Endometrial microvascular endothelial cells (primary cell): ENCODE data around the gene CTNND2. TPM values are rescaled to one million over a fixed set of nuclear protein-coding genes. Genes with fewer than 3 reads are reported as not detected.

ENCODE experiments used
- in situ Hi-C: cut with HindIII; loops from 2 replicates; pipeline ENCODE4 v1.10.0; 2017; ENCODE audit warnings: low sequenced_read_pairs, low pct_unique_long_range_greater_than_20kb; ENCODE audit errors: inconsistent ontology term
- total RNA-seq: library from RNA; depleted of rRNA; stranded (reverse); fragments of >200 nt; gene quantifications from one replicate; pipeline ENCODE4 v1.2.3, GENCODE V29; 2015; ENCODE audit errors: inconsistent ontology term

The CTNND2 gene
- total RNA-seq, 1 donor from 2014 or later = not detected

DNA sequence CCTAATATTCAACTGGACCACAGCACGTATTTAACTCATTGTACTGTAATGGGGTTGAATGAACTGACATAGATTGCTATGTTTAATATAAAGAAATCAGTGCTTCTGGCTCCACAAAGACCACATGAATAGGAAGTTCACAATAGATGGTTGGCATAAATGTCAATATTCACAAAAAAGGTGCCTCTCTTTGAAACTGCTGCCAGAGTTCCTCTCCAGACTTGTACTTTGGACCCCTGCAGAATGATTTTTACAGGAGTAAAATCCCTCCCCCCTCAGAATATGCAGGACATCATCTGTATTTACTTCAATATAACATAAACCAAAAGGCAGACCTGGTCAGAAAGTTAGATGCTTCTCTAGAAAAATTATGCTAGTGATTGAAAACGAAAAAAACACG is 634.7 kb downstream of the CTNND2 start:
- in situ Hi-C loops = no loop called here

DNA sequence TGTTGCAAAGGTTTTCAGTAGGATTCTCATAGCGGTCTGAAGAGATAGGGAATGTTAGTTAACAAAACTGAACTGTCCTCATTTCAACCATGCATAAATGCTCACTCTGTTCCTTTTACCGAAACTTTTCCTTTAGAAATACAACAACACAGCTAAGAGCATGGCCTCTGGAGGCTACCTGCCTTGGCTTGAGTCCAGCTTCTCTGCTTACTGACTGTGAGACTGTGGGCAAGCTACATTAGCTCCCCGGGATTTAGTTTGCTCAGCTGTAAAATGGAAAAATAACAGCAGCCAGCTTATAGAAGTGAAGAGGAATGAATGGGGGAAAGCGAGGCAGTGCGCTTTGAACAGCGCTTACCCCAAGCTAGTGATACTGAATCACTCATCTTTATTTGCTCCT is 635.4 kb downstream of the CTNND2 start:
- in situ Hi-C loops = no loop called here

DNA sequence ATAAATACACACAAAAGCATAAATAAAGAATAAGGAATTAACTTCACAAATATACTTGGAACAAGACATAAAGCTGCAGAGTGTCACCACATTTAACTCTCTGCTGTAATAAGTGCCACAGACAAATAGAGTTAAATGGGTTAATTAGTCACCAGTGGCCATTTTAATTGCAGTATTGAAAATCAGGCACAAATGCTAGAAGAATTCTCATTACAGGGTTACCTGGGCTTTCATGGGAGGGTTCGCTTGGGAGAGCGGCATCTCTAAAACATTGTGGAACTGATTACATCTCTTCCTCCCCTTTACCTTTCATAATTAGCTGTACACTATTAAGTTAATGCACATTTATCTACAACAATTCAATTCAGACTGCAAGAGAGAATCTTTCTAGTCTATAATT is 637.9 kb downstream of the CTNND2 start:
- in situ Hi-C loops = no loop called here

DNA sequence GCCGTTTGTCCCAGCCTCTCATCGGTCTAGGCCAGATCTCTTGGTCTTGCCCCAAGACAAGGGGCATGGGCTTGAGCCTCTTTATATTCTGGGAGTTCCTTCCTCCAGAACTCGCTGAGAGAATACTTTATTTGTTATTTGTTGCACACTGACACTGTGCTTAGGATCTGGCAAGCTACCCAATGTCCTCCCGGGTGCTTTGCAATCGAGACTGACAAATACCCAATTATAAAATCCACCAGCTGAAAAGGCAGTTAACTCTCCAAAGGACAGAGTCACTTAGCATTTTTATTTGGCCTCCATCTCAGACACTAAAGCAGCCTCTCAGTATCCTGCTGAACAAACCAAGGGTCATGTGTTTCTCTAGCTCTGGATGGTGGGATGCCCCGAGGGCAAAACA is 643.0 kb downstream of the CTNND2 start:
- in situ Hi-C loops = no loop called here

DNA sequence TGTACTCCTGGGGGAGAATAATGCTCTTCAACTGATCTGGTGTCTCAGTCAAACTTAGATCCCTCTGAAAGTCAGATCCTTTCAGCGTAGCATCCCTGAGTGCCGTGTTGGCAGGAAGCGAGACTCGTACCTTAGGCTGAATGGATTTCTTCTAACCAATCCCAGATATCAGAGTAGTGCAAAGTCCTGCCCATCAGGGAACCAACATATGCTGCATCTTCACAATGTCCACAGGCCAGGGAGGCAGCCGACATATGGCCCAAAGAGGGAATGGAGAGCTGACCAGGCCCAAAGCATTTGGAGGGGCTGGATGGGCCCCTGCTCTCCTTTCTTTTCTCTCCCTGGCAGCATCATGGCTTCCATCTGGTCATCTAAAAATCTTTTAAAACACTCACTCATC is 646.2 kb downstream of the CTNND2 start:
- in situ Hi-C loops = no loop called here

DNA sequence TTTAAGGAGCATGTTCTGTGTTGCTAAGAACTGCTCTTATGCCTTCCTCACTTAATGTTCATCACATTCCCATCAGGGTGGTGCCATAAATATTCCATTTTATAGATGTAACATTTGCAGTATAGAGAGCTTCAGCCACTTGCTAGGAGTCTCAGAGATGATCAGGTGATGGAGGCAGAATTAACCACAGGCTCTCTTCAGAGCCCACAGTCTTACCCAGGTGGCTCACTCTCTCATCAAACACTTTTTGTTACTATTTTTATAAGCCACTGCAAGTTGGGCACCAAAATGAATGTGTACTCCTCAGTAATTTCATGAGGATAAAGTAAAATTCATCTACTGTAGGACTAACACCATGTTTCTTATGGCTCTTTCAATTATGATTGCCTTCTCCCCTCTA is 651.7 kb downstream of the CTNND2 start:
- in situ Hi-C loops = no loop called here

DNA sequence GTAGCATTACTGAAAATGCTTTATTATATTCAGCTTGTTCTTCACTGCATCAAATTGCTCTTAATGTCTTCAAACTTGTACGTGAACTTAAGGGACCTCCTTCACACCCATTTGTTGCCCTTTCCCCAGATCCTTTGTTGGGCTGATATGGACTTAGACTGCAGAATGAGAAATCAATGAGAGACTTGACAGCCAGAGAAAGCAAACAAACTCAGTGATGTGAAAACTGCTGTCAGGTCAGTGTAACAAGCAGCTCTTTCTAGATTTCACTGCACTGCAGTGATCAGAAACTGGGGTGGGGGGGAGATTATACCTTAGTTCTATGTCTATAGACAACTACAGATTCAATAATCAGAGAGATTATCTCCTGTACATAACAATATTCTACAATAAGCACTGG is 652.2 kb downstream of the CTNND2 start:
- in situ Hi-C loops = no loop called here

DNA sequence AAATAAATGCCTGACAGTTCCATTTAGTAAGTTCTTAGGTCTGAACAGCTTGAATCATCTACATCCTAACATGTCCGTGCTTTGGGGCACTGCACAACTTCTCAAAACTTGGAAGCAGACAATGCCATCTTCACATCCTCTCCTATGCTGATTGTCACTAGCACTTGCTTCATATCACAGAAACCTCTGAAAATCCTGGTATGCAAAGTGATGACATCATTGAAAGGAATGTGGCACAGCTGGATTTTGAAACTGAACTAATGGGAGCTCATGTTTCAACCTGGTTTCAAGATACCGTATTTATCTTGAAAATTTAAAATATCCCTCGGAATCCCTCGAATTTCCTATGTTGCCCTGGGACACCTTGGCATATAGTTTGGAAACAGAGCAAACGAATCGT is 653.0 kb downstream of the CTNND2 start:
- in situ Hi-C loops = no loop called here

DNA sequence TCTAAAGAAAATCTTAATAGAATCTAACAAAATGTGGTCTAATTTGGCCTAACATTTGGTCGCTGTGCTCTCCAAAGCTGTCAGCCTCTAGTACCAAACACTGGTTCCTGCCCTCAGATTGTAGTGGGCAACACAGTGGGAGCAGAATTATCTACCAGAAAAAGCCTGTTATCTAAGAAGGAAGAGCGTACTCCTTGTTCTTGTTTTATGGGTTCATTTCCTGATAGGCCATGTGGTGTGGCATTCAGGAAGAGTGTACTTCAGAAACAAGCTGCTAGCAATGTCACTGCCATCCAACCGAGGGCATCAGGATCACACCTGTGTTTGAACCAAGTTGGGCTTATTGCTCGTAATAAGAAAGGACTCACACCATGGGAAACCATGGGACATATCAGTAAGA is 655.3 kb downstream of the CTNND2 start:
- in situ Hi-C loops = no loop called here

DNA sequence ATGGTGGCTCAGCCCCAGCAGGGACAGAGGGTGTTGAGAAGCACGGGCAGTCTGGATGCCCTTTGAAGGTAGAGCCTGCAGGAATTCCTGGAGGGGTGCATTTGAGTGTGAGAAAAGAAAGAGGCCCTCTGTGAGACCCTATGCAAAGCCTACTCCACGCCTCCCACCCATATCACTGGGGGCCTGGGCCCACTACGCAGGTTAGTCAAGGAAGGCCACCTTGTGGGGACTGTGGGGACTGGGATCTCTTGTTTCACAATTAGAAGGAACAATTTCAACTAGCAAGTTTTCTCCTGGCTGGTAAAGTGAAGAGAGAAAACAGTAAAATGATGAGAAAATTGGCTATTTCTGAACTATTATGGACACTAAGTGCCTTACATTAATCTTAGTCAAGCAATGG is 657.0 kb downstream of the CTNND2 start:
- in situ Hi-C loops = no loop called here

DNA sequence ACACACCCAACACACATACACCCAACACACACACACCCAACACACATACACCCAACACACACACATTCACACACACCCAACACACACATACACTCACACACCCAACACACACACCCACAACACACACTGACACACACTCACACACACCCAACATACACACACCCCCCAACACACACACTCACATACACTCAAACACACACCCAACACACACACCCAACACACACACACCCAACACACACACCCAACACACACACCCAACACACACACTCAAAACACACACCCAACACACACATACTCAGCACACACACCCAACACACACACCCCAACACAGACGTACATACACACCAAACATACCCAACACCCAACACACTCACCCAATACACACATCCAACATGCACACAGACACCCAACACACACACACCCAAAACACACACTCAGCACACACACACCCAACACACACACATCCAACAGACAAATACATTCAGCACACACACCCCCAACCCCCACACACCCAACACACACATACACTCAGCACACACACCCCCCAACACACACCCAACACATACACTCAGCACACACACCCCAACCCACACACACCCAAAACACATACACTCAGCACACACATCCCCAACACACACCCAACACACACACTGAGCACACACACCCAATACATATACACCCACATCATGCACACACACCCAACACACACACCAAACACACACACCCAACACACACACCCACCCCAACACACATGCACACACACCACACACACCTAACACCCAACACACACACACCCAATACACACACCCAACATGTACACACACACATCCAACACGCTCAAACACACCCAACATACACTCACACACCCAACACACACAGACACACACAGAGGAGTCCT is 663.7 kb downstream of the CTNND2 start:
- in situ Hi-C loops = no loop called here

DNA sequence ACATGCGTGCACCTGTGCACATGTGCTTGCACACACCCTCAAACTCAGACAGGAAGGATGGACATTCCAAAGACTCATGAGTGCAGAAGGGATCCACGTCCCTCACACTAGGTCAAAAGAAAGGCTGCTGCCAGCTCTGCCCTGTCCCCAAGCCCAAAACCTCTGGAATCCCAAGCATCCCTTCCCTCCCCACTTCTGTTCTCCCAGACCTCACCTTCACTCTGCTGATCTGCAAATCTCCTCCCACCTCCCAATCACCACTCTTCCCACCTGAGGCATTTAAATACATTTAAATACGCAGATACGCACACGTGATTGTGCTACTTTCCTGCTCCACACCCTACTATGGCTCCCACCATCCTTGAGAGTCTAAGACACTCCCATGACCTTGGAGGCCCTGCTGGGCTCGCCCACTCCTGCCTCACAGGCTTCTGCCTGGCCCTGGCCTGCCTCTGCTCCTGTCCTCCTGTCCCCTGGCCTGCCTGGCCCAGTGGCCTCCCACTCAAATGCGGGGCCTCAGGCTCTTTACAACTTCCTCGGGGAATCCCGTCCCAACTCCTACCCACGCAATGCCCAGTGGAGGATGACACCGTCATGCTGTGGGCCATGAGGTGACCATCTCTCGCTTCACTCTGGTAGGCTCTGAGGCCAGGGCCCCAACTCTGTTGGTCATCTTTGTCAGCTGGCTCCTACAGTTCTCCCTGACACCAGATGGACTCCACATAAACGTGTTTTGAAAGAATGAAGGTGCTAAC is 664.8 kb downstream of the CTNND2 start:
- in situ Hi-C loops = no loop called here

DNA sequence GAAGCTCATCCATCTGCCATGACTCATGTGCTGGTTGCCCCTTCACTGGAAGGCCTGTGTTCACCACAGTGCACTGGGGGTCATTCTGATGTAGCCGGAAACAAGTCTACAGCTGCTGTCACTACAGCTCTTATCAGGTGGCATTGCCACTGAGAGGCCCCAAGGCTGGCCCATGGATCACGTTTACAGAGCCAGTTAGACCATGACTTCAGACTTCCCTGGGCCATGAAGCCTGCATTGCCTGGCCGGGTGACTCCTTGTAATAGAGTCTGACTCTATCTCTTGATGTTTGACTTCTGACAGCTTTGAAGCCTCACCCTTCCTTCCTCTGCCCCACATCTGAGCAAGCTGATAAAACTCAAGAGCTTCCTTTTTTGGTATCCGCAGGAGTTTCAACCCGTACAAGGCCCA is 669.7 kb downstream of the CTNND2 start:
- in situ Hi-C loops = no loop called here

DNA sequence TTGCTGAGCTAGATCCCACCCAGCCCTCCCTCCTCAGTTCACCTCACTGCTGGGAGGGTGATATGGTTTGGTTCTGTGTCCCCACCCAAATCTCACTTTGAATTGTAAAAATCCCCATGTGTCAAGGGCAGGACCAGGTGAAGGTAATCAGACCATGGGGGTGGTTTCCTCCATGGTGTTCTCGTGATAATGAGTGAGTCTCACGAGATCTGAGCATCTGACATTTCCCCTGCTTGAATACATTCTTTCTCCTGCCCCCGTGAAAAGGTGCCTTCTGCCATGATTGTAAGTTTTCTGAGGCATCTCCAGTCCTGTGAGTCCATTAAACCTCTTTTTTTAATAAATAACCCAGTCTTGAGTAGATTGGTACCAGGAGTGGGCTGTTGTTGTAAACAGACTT is 673.4 kb downstream of the CTNND2 start:
- in situ Hi-C loops = no loop called here

DNA sequence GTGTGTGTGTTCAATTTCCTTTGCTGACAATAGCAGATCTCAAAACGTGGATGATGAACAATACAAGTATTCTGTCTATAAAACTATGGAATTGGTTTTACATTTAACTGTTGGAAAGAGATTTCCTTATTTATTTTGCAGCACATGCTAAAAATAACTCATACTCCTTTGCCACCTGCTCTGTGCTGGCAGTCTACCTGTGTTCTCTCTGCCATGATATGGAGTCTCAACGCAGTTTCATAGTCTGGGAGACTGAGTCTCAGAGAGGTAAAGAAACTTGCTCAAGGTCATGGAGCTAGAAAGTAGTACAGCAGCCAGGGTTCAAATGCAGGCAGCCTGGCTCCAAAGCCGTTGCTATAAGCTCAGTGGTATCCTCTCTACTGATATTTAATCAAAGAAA is 677.2 kb downstream of the CTNND2 start:
- in situ Hi-C loops = no loop called here

DNA sequence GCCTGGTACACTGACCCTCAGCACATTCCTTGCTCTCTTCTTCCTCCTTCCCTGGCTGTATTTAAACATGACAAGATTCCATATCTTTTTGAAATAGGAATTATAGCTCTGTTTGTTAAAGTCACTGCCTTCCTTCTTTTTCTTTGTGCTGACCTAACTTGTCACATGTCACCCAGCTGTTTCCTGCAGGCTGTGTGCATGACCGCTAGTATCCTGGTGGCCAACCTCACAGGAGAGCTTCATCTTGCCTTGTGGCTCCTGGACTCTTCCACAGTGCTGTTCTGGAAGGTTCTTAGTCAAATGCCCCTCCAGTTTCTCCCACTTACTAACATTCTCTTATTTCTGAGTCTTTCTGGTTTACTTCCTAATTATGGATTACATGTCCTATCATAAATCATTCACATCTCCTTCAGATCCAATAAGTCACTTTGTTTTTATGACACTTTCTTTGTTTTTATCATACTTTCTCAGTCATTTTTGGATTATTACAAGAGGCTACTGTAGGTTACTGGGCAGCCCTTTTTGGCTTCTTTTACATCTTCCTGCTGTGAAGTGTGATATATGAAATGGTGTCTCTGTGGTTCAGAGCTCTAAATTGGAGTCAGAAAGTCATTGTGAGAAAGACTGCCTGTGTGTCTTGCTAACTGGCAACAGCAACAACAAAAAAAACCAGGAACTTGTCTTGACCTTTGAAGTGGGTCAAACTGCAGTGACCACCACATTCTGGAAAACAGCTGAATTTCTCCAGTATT is 679.6 kb downstream of the CTNND2 start:
- in situ Hi-C loops = no loop called here

DNA sequence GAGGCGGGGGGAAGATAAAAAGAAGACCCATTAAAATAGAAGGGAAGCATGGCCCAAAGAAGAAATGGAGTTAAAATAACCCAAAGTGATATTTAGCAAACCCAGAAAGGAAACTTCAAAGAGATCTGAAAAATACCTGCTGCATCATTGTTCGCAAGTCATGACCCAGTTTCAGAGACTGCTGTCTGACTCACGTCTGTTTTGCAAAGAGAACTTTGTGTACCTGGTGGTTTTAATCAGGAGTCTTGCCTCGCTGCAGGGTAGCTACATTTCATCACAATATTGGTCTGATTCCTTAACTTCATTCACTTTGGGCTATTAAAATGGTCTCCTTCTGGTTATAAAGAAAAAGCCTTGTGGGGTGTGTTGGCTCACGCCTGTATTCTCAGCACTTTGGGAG is 682.1 kb downstream of the CTNND2 start:
- in situ Hi-C loops = no loop called here

DNA sequence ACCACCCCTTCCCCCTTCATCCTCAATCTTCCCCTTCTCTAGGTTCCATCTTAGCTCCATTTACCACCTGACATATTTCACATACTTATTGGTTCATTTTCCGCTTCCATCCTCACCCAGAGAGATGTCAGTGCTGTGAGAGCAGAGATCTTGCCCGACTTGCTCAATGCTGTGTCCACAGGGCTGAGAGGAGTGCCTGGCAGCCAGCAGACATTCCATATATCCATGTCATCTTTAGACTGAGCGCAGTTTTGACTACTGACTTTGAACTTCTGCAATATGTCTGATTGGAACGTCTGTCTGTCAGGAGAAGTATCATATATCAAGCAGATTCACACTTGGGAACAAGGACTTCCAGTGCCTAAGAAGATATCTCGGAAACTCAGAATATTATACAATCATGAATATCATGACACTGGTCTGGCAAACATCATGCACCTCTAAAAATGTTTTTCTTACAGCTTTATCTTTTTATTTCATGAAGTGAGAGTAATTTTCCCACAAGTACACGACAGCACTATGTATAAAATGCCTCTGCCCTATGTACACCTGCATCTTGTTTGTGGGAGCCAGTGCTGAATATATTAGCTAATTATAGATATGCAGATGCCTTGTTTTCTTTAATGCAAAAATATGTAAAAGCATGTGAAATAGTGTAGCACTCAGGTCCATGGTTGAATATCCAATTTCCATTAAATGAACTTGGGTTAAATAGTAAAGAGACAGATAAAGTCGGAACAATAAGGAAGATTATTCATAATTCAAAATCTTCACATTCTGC is 689.2 kb downstream of the CTNND2 start:
- in situ Hi-C loops = no loop called here

DNA sequence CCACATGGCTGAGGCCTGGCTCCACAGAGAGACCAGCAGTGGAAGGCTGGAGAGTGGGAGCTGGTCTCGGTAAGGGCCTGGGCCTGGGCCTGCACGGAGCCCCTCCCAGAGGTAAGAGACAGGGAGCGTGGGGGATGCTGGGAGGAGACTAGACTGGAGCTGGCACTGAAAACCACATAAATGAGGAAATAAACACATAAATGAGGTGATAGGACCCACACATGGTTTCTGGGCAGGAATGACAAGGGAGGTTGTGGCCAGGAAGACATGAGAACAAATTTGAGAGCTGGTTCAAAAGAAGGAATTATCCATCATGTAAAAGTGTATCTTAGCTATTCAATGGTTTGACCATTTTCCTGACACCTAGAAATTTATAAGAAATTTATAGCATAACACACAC is 691.5 kb downstream of the CTNND2 start:
- in situ Hi-C loops = no loop called here
